GM18873 (cell line): ENCODE data around the gene MAT2B.

Source experiments
- ATAC-seq: cut with Tn5 transposase; IDR thresholded peaks from one replicate; pipeline ENCODE4 v1.9.1; 2021; ENCODE audit warnings: mild to moderate bottlenecking, moderate library complexity, moderate number of reproducible peaks; ENCODE audit not compliant: unreplicated experiment, low FRiP score

The MAT2B gene

DNA sequence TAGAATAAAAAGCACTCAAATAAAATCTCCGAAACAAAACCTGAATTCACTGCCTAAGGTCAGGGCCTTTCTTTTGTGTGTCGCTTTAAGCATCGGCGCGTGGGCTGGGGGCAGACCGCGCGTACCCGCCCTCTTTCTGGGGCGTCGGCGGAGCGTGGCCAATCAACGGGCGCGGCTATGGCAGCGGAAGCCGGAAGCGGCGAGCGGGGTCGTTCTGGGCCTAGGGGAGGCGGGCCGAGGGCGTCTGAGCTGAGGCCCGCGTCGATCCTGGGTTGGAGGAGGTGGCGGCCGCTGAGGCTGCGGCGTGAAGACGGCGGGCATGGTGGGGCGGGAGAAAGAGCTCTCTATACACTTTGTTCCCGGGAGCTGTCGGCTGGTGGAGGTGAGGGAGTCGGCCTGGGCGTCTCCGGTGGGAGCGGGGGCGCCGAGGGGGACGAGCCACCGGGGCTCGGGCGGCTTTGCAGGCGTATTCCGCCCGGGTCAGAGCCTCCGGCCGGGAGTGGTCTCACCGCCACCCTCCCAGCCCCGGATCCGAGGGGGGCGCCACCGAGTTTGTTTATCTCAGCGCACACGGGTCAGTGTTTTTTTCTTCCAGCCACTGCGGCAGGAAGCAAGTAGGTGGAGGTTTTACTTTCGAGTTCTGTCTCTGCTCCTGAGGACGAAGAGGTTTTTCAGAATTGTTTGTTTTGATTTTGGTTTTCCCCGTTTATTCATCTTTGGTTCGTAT lies at the start of gene MAT2B:
Gene MAT2B, plus strand, starts transcription at position 252 of the 727 bp plus-strand sequence. Its CDS starts 68 bp downstream, at position 320.
- ATAC-seq = peak; percentile 84

DNA sequence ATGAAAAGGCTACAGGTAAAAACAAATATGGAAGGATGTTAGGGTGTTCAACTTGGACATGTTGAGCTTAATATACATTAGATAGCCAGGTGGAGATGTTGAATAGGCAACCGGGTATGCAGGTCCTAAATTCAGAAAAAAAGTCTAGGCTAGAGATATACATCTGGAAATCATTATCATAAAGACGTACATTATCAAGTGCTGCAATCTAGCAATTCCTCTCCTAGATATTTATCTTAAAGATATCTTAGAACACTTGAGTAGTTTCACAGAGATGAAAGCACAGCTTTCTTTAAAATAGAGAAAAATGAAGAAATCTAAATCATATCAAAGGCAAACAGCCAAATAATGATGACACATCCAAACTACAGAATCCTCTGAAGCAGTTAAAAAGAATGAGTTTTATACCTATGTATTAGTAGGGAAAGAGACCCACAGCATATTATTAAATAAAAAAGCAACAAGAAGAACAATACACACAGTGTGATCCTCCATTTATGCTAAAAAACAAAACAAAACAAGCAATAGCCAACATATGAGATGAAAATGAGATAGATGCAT lies 49.3 kb upstream of the MAT2B start:
- no peak for ATAC-seq

DNA sequence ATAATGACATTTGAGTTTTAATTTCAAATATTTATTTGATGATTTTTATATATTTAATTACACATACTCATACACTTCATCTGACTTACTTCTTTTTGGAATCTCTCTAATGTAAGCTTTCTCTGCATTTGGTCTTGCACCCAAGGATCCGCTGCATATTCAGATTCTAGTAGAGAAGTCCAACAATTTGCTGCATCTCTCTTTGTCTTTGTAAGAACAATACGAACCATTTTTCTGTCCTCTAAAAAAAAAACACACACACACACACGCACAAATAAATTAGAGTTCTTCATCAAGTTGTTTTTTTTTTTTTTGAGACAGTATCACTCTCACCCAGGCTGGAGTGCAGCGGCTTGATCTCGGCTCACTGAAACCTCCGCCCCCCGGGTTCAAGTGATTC lies 48.6 kb upstream of the MAT2B start:
- no peak for ATAC-seq

DNA sequence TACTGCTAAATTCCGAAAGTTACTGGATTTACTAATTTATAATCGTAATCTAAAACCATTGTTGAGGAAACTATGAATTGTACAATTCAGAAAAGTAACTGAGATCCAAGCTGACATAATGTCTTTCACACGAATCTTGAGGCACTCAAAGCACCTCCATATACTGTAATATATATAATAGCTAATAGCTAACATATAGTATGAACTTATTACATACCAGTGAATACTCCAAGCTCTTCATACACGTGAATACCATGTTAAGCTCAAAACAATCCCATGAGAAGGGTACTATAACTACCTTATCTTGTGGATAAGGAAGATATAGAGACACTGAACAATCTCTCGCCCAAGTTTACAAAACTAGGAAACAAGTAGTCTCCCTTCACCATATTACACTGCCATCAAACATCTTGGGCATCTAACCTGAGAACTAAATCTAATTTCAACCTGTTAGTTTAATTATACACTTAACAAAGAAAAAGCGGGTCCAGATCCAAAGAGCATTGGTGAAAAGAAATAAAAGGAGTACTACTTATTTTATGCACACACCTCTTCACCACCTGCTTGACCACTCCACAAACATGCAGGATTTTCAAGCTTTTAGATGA lies 46.5 kb upstream of the MAT2B start:
- no peak for ATAC-seq

DNA sequence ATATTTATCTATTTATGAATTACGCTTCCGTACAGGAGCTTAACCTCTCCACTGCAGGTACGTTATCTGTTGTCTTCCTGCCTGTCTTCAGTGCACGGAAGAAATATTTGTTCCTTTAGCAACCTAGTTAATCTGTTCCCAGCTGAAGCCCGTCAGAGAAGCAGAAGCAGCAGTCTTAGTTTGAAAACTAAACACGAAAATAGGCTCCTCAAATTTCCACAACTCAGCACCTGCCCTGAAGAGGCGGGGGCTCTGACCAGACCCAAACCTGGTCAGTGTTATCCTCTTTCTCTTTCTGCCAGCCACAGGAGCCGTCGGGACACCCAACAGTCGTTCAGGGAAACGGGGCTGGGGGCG lies 46.0 kb upstream of the MAT2B start:
- ATAC-seq = peak; percentile 3

DNA sequence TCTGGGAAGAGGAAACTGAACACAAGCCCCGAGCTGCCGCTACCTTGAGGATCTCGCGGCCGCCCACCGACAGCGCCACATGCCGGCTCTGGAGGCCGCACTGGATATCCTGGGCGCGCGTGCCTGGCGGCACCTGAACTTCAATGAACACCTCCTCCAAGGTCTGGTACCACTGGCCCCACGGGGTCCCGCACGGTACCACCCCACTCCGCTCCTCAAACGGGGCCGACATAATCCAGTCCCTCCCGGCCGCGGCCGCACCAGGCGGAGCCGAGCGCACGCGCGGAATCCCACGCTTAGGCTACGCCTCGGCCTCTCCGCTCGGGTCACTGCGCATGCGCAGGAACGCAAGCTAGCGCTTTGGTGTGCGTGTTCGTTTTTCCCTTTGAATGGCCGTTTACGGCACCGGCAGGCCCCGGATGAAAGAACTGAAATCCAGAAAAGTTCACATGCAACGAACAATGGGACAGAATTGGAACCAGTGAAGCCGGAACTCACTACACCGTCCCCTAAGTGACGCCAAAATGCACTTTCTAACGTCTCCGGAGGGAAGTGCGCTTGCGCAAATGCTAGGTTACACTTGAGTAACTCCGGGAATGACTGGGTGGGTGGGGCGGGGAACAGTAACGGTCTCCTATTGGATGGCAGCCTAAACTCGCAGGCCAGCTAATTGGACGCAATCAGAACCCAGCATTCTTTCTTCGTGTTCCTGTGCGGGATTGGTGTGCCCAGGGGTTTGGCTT lies 45.4 kb upstream of the MAT2B start, which contains the start of gene NUDCD2:
Gene NUDCD2, minus strand, starts transcription at position 284 of the 743 bp plus-strand sequence. Its CDS starts 52 bp downstream, at position 232.
- peak; percentile 83 for ATAC-seq

DNA sequence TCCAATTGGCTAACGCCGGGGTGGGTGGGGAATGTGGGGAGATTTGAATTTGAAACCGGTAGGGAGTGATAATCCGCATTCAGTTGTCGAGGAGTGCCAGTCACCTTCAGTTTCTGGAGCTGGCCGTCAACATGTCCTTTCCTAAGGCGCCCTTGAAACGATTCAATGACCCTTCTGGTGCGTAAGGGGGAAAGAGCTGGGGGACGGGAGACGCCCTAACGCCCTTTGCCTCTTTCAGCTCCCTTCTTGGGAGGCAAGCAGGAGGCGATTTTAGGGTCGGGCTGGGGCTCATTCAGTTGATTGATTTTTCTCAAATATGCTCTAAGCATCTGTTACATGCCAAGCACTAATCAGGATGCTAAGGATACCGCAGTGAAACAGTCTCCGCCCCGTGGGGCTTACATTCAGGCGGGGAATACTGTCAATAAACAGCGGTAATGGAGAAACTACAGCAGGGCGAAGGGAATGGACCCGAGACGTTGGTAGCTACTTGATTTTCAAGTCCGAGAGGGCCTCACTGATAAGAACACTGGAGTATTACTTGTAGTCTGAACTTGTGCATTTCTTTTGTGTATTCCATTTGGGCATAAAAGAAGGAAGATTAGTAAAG lies 44.8 kb upstream of the MAT2B start, which contains the start of gene HMMR:
Gene HMMR, plus strand, starts transcription at position 71 of the 610 bp plus-strand sequence. Its CDS starts 61 bp downstream, at position 132.
- peak; percentile 0 for ATAC-seq

DNA sequence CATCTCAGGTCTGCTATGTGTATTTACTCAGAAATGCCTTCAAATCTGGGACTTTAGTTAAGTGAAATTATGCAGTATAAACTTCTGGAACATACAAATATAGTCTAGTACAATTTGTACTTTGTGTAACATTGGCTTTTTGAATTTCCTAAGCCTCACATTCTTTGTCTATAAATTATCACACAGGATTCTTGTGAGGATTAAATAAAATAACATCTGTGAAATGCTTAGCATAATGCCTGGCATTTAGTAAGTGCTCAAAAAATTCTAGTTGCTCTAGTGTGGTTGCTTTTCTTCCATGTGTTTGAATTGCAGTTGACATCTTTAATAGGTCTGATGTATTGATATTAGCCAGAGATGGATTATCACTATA lies 42.4 kb upstream of the MAT2B start:
- no peak for ATAC-seq

DNA sequence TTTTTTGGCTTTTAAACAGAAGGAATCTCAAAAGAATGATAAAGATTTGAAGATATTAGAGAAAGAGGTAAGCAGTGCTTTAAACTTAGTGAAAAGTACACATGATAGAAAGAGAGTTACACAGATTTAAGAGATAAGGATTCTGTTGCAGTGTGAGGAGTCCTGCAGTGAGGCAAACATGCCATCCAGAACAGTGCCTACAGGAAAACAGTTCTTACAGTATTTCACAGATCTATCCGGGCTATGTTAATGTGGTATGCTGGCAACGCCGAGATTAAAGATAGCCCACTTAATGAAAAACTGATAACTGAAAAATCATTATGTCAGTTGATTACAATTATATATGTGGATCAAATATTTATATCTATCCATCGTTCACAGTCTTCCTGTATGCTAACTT lies 37.7 kb upstream of the MAT2B start:
- no peak for ATAC-seq

DNA sequence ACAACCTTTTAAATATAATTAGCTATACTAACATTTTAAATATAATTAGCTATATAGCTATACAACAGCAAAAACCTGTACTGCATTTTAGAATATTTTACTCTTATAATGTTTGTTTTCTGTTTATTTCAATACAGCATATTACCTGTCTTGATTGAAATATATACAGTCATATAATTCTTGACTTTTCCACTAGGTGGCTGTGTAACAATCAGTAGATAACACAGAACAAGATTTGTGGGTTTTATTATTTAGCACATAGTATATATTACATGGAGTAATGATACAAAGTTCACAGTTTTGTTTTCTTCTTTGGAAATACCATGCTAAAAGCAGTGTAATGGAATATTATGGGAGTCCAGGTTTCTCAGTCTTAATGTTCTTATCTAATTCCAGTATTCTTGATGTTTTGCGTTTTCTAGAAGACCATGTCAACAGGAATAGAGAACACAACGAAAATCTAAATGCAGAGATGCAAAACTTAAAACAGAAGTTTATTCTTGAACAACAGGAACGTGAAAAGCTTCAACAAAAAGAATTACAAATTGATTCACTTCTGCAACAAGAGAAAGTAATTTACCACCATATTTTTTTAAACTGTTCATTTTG lies 31.7 kb upstream of the MAT2B start:
- peak; percentile 75 for ATAC-seq

DNA sequence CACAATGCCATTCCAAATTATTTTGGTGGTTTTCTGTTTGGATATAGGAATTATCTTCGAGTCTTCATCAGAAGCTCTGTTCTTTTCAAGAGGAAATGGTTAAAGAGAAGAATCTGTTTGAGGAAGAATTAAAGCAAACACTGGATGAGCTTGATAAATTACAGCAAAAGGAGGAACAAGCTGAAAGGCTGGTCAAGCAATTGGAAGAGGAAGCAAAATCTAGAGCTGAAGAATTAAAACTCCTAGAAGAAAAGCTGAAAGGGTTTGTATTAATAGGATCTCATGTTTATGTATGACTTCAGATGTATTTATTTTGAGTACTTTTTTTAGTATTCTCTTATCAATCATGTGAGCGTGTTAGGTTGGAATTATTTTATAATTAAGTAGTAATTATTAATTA lies 30.0 kb upstream of the MAT2B start:
- no peak for ATAC-seq

DNA sequence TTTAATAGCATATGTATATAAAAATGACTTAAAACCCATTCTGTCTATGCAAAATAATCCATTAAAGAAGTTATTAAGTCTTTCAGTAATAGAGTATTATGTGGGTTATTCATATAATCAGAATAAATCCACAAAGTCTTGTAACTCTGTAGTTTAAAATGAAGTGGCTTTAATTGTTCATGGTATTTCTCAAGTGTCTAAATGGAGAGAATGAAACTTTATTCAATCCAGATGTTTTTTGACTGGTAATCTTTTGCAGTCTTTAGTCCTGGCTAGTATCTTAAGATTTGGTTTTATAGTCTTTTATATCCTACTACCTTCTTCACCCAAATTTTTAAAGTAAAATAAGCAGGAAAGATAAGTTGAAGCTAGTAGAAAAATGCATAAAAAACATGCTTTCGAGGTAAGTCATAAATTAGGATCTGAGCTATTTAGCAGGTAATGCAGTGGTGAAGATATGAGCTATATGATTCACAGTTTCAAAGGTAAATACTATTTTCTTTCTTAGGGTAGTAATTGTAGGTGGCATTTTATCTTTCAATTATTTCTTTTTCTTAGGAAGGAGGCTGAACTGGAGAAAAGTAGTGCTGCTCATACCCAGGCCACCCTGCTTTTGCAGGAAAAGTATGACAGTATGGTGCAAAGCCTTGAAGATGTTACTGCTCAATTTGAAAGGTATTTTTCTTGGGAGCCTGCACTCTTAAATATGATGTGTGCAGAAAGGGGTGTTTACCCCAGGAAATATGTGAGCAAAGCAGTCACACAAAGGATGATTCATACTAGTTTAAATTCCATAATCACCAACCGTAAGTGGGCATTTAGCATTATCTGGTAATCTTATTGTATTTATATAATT lies 27.1 kb upstream of the MAT2B start:
- ATAC-seq = no peak

DNA sequence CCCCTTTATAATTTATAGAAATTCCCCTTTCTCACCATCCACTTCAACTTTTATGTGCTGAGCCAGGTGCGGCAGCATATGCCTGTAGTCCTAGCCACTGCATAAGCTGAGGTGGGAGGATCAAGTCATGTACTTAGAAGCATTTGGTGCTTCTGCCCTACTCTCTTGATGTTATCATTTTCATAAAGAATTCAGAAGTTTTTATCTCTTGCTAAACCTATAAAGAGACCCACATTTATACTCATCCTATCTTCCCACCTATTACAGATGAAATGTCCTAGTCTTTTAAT lies 26.5 kb upstream of the MAT2B start:
- no peak for ATAC-seq

DNA sequence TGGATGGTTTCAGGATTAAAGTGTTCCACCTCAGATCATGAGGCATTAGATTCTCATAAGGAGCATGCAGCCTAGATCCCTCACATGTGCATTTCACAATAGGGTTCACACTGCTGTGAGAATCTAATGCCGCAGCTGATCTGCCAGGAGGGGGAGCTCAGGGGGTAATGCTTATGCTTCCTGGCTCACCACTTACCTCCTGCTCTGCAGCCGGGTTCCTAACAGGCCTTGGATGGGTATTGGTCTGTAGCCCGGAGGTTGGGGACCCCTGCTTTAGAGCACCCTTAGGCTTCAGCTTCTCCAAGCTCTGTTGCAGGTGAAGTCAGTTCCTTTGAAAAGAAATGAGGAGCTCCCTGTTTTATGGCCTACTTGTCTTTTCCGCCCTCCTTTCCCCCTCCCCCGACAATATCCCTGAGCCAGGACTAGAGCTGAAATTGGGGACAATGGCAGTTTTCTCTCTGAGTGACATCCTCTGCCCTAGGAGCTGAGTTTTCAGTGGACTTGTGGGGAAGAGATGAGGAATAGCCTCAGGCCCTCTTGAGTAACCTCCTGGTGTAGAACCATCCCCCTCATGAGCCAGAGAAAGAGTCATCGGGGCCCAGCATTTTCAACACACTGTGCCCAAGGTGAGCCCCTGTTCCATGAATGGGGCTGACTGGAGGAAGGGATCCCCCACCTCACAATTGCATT lies 16.2 kb upstream of the MAT2B start:
- no peak for ATAC-seq

DNA sequence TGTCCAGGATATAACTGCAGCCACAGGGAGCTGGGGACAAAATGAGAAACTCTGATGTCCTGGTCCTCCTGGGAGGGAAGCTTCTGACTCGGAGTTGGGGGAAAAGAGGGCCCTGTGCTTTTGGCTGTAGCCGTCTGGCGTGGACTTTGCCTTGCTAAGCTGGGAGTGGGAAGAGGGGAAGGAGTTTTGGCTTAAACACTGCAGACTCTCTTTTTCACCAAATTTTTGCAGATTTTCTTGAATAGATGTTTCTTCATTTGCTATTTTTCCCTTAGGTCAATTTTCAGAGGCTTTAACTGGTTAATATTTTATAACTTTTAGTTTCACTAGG lies 15.7 kb upstream of the MAT2B start:
- ATAC-seq = no peak

DNA sequence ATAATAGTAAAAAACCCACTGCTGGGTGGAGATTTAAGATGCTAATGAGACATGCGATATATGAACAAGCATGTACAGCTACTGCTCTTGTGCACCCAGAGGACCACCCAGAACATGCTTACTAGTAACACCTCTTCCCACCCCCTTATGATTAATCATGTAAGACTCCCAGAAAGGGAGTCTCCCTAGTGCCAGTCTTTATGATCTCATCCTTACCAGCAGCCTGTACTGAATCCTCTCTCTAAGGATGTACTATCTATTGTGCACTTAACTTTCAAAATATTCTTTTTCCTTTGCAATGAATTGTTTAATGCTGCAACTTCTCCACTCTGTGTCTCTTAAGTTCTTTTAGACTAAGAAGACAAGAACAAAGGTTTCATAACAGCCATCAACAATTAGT lies 9.1 kb upstream of the MAT2B start:
- no peak for ATAC-seq

DNA sequence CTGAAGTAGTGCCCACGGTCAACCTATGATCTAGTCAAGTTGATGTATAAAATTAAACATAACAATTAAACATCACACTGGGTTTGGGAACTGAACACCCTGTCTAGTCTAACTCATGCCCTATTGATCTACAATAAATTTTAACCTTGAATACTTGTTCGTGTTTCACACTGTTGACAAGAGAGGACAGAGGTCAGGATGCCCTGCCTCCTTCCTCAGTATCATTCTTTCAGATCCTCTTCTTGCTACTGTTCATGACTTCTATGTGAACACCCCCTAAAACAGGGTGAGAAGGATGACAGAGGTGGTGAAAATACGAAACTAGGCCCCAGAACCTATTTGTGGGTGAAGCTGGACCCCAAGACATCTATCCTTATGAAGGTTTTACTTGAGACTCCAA lies 8.1 kb upstream of the MAT2B start:
- ATAC-seq = no peak

DNA sequence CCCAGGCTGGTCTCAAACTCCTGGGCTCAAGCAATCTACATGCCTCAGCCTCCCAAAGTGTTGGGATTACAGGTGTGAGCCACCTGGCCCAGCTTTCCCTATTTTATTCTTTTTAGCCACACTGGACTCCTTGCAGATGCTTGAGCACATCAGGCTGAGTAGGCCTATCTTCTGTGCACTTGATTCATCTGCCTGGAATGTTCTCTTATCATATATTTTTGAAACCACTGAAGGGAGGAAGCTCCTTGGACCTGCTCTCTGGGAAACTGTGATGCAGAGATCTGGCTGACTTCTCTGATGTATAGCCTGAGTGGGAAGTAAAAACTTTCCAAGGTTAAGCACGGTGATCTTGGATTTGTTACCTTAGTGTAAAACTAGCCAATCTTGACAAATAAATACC lies 6.5 kb upstream of the MAT2B start:
- ATAC-seq = no peak

DNA sequence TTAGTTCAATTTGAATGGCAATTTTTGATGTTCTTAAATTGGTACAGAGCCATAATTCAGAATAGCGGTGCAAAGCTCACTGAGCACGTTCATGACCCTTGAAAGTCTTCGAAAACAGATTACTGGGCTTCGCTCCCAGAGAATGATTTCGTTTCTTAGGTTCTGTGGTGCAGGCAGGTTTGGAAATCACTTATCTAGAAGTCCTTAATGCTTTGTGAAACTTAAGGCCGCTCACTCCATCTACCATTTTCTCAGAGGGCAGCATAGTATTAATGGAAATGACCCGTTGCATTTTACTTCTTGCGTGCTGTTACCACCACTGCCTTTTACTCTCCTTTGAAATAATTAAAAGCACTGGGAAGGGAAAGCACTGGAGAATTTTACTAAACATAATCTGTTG lies 2.9 kb upstream of the MAT2B start:
- no peak for ATAC-seq
